ENCODE results near the gene OSBPL6. TPM values are rescaled to one million over a fixed set of nuclear protein-coding genes. Genes with fewer than 3 reads are reported as not detected.
A peak's percentile ranks its signal among the peaks of the same experiment; 100 is the strongest.

The OSBPL6 gene
- polyA plus RNA-seq, 1 donor (not counting 4 experiments of a cell fraction or from before 2014, with no cell fraction given), result 11.6 TPM

GRCh38 chr2:178401994-178402437, 207.7 kb downstream of the OSBPL6 start:
- no peak overlapping the region for H3K4me3 ChIP-seq (ENCODE audit: control insufficient read depth in 2 of 3, extremely low read depth in 1 of 3, insufficient read depth in 2 of 3, low read depth in 1 of 3, low read length in 3 of 3)
- no peaks in the 10 kb centered on the region for H3K9me3 ChIP-seq (ENCODE audit: control insufficient read depth, low read depth, low read length)
- H3K4me1 ChIP-seq (ENCODE audit: control insufficient read depth, extremely low read depth, insufficient read depth, low read length), result no peaks in the 10 kb centered on the region
- no peak overlapping the region for H2AFZ ChIP-seq (ENCODE audit: control insufficient read depth, low read length)
- DNase-seq (ENCODE audit: low read depth, low spot score) (no peak), FAIRE-seq (no peak)
- no peaks in the 10 kb centered on the region for H3K27me3 ChIP-seq (ENCODE audit: control insufficient read depth, extremely low read depth, insufficient read depth, low read length)
- no peaks in the 10 kb centered on the region for H3K36me3 ChIP-seq (ENCODE audit: control insufficient read depth in 2 of 2, extremely low read depth in 1 of 2, insufficient read depth in 2 of 2, low read length in 2 of 2)
- H3K9ac ChIP-seq (ENCODE audit: control insufficient read depth, extremely low read depth, insufficient read depth, low read length), result no peak overlapping the region
- no peak overlapping the region for H3K27ac ChIP-seq (ENCODE audit: control insufficient read depth, insufficient read depth, low read length)
- TF ChIP-seq, protein P1, sequence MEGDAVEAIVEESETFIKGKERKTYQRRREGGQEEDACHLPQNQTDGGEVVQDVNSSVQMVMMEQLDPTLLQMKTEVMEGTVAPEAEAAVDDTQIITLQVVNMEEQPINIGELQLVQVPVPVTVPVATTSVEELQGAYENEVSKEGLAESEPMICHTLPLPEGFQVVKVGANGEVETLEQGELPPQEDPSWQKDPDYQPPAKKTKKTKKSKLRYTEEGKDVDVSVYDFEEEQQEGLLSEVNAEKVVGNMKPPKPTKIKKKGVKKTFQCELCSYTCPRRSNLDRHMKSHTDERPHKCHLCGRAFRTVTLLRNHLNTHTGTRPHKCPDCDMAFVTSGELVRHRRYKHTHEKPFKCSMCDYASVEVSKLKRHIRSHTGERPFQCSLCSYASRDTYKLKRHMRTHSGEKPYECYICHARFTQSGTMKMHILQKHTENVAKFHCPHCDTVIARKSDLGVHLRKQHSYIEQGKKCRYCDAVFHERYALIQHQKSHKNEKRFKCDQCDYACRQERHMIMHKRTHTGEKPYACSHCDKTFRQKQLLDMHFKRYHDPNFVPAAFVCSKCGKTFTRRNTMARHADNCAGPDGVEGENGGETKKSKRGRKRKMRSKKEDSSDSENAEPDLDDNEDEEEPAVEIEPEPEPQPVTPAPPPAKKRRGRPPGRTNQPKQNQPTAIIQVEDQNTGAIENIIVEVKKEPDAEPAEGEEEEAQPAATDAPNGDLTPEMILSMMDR (optimal IDR thresholded peaks at IDR 0.05 in 1 of 3, IDR thresholded peaks at IDR 0.05 in 1 of 3, conservative IDR thresholded peaks at IDR 0.05 in 1 of 3; ENCODE audit: extremely low read depth in 1 of 3, insufficient read depth in 2 of 3, low read length in 3 of 3), result no peak
- no peak for TF ChIP-seq EZH2 (IDR thresholded peaks at IDR 0.05; ENCODE audit: low read length)
- no peaks in the 10 kb centered on the region for H3K79me2 ChIP-seq (ENCODE audit: control insufficient read depth, insufficient read depth, low read length)
- H4K20me1 ChIP-seq (ENCODE audit: control insufficient read depth, extremely low read depth, insufficient read depth, low read length), result no peaks in the 10 kb centered on the region
- dilution Hi-C loops (cut with MboI; ENCODE audit: extremely low pct_ligation_motif_present, low sequenced_read_pairs), result no loop called here
- no peaks in the 10 kb centered on the region for H3K9me1 ChIP-seq (ENCODE audit: control insufficient read depth, extremely low read depth, insufficient read depth, low read length)
- no peak overlapping the region for H3K4me2 ChIP-seq (ENCODE audit: control insufficient read depth, extremely low read depth, insufficient read depth, low read depth, low read length)

GRCh38 chr2:178403671-178404306, 209.5 kb downstream of the OSBPL6 start:
- FAIRE-seq, result peak; percentile 5
- Histone ChIP-seq H3K9me3 (ENCODE audit: control insufficient read depth, low read depth, low read length) (no peaks in the 10 kb centered on the region), H3K4me3 (ENCODE audit: control insufficient read depth in 2 of 3, extremely low read depth in 1 of 3, insufficient read depth in 2 of 3, low read depth in 1 of 3, low read length in 3 of 3) (no peak overlapping the region), H3K36me3 (ENCODE audit: control insufficient read depth in 2 of 2, extremely low read depth in 1 of 2, insufficient read depth in 2 of 2, low read length in 2 of 2) (no peaks in the 10 kb centered on the region), H3K27ac (ENCODE audit: control insufficient read depth, insufficient read depth, low read length) (no peak overlapping the region), H4K20me1 (ENCODE audit: control insufficient read depth, extremely low read depth, insufficient read depth, low read length) (no peaks in the 10 kb centered on the region), H3K79me2 (ENCODE audit: control insufficient read depth, insufficient read depth, low read length) (no peaks in the 10 kb centered on the region), H3K27me3 (ENCODE audit: control insufficient read depth, extremely low read depth, insufficient read depth, low read length) (no peaks in the 10 kb centered on the region), H3K9ac (ENCODE audit: control insufficient read depth, extremely low read depth, insufficient read depth, low read length) (no peak overlapping the region), H2AFZ (ENCODE audit: control insufficient read depth, low read length) (no peak overlapping the region), H3K4me1 (ENCODE audit: control insufficient read depth, extremely low read depth, insufficient read depth, low read length) (no peaks in the 10 kb centered on the region), H3K4me2 (ENCODE audit: control insufficient read depth, extremely low read depth, insufficient read depth, low read depth, low read length) (no peak overlapping the region), H3K9me1 (ENCODE audit: control insufficient read depth, extremely low read depth, insufficient read depth, low read length) (no peaks in the 10 kb centered on the region)
- no peak for DNase-seq (ENCODE audit: low read depth, low spot score)
- dilution Hi-C loops (cut with MboI; ENCODE audit: extremely low pct_ligation_motif_present, low sequenced_read_pairs), result no loop called here
- TF ChIP-seq, protein P1 (optimal IDR thresholded peaks at IDR 0.05 in 1 of 3, IDR thresholded peaks at IDR 0.05 in 1 of 3, conservative IDR thresholded peaks at IDR 0.05 in 1 of 3; ENCODE audit: extremely low read depth in 1 of 3, insufficient read depth in 2 of 3, low read length in 3 of 3), result no peak
- no peak for TF ChIP-seq EZH2 (IDR thresholded peaks at IDR 0.05; ENCODE audit: low read length)

Measured in keratinocyte (primary cell).